IMR-90 (cell line): Measurements from ENCODE around the gene KIF9. TPM values are rescaled to one million over a fixed set of nuclear protein-coding genes. Genes with fewer than 3 reads are reported as not detected.

Source experiments
- ATAC-seq: fragments of 200-7000 bp; cut with Tn5 transposase; 2 replicates; pipeline ENCODE4 v1.9.1; 2020; ENCODE audit warnings: low read depth, mild to moderate bottlenecking, moderate library complexity
- BruUV-seq: library from RNA; stranded (reverse); fragments of 400-500 nt; replicated peaks from 2 replicates; lab custom pipeline; 2021; lab: Mats Ljungman, UMichigan
- CTCF ChIA-PET: fragments of 300-600 bp; formaldehyde crosslinking; extraction: SDS; loops from one replicate; lab custom pipeline; 2021; ENCODE audit warnings: antibody characterized with exemption; lab: Yijun Ruan, JAX
- POLR2A ChIA-PET: fragments of 300-600 bp; sonication (Branson Sonifier 250); formaldehyde crosslinking; loops from one replicate; lab custom pipeline; 2022; ENCODE audit warnings: antibody characterized with exemption; ENCODE audit not compliant: unreplicated experiment; lab: Charles Lee
- DNase-seq: peaks from one replicate; pipeline ENCODE4 v3.0.0; 2013
- H2AFZ ChIP-seq: replicated peaks from 2 replicates; pipeline ENCODE3; 2013; ENCODE audit warnings: low read length, mild to moderate bottlenecking; ENCODE audit not compliant: poor library complexity
- H2AK5ac ChIP-seq: 2 replicates; pipeline ENCODE4 v1.6.1; 2013; ENCODE audit warnings: low read depth, low read length, inconsistent platforms
- H2AK9ac ChIP-seq: replicated peaks from 2 replicates; pipeline ENCODE3; 2013; ENCODE audit warnings: mild to moderate bottlenecking, low read depth, low read length, moderate library complexity; ENCODE audit not compliant: poor library complexity
- H2BK120ac ChIP-seq: 2 replicates; pipeline ENCODE4 v1.6.1; 2013; ENCODE audit warnings: low read depth, low read length, inconsistent platforms
- H2BK15ac ChIP-seq: 3 replicates; pipeline ENCODE4 v1.6.1; 2013; ENCODE audit warnings: low read depth, low read length, inconsistent platforms
- H2BK20ac ChIP-seq: 2 replicates; pipeline ENCODE4 v1.6.1; 2013; ENCODE audit warnings: low read depth, mild to moderate bottlenecking, inconsistent platforms, low read length, moderate library complexity
- H2BK5ac ChIP-seq: 2 replicates; pipeline ENCODE4 v1.6.1; 2013; ENCODE audit warnings: mild to moderate bottlenecking, low read depth, low read length, inconsistent platforms; ENCODE audit not compliant: poor library complexity, severe bottlenecking
- H3K14ac ChIP-seq: replicated peaks from 2 replicates; pipeline ENCODE4 v1.6.1; 2013; ENCODE audit warnings: low read depth, low read length, inconsistent platforms
- H3K18ac ChIP-seq: 2 replicates; pipeline ENCODE4 v1.6.1; 2013; ENCODE audit warnings: low read depth, low read length, control low read depth
- H3K23ac ChIP-seq: 2 replicates; pipeline ENCODE4 v1.6.1; 2013; ENCODE audit warnings: low read depth, low read length, inconsistent platforms
- H3K27ac ChIP-seq: 2 replicates; pipeline ENCODE4 v1.5.1; 2013; ENCODE audit warnings: mild to moderate bottlenecking, control low read depth, low read length; ENCODE audit not compliant: insufficient read depth
- H3K27me3 ChIP-seq: 2 replicates; pipeline ENCODE4 v1.6.1; 2013; ENCODE audit warnings: low read length; ENCODE audit not compliant: control insufficient read depth, insufficient read depth
- H3K36me3 ChIP-seq: 2 replicates; pipeline ENCODE4 v1.6.1; 2013; ENCODE audit warnings: low read length, mixed read lengths; ENCODE audit not compliant: control insufficient read depth, insufficient read depth
- H3K4ac ChIP-seq: 2 replicates; pipeline ENCODE4 v1.6.1; 2013; ENCODE audit warnings: low read depth, low read length, inconsistent platforms
- H3K4me1 ChIP-seq: 2 replicates; pipeline ENCODE4 v1.6.1; 2013; ENCODE audit warnings: low read length, mixed read lengths; ENCODE audit not compliant: control insufficient read depth, insufficient read depth
- H3K4me2 ChIP-seq: 2 replicates; pipeline ENCODE4 v1.6.1; 2013; ENCODE audit warnings: low read depth, mild to moderate bottlenecking, control low read depth, low read length, moderate library complexity
- H3K4me3 ChIP-seq: 2 replicates; pipeline ENCODE4 v1.5.1; 2013; ENCODE audit warnings: low read depth, mild to moderate bottlenecking, control low read depth, low read length, moderate library complexity; ENCODE audit not compliant: insufficient read depth
- H3K56ac ChIP-seq: 2 replicates; pipeline ENCODE4 v1.6.1; 2013; ENCODE audit warnings: low read length, inconsistent platforms; ENCODE audit not compliant: insufficient read depth; ENCODE audit errors: extremely low read depth
- H3K79me1 ChIP-seq, 2 experiments: 2 replicates each; pipeline ENCODE4 v1.6.1; 2013; ENCODE audit warnings: low read length in 2 of 2, inconsistent platforms in 1 of 2, low read depth in 1 of 2
- H3K9ac ChIP-seq: 2 replicates; pipeline ENCODE4 v1.6.1; 2013; ENCODE audit warnings: low read depth, low read length, control low read depth
- H3K9me1 ChIP-seq: 2 replicates; pipeline ENCODE4 v1.6.1; 2013; ENCODE audit warnings: low read length, inconsistent platforms; ENCODE audit not compliant: insufficient read depth
- H3K9me3 ChIP-seq: 2 replicates; pipeline ENCODE4 v1.6.1; 2013; ENCODE audit warnings: low read length; ENCODE audit not compliant: control insufficient read depth, insufficient read depth
- H4K20me1 ChIP-seq: 2 replicates; pipeline ENCODE4 v1.6.1; 2013; ENCODE audit warnings: low read length, inconsistent platforms; ENCODE audit not compliant: insufficient read depth
- H4K5ac ChIP-seq: 2 replicates; pipeline ENCODE4 v1.6.1; 2013; ENCODE audit warnings: mild to moderate bottlenecking, low read depth, low read length, control low read depth
- H4K8ac ChIP-seq, 2 experiments: 2 replicates each; pipeline ENCODE4 v1.6.1; 2013; ENCODE audit warnings: low read depth in 2 of 2, low read length in 2 of 2, control low read depth in 1 of 2, inconsistent platforms in 1 of 2
- H4K91ac ChIP-seq: 2 replicates; pipeline ENCODE4 v1.6.1; 2013; ENCODE audit warnings: low read depth, low read length, inconsistent platforms; ENCODE audit not compliant: insufficient read depth
- CEBPB ChIP-seq: IDR thresholded peaks from 2 replicates; pipeline ENCODE4 v1.6.1; 2012; ENCODE audit warnings: low read depth, low read length, improper control_type of control experiment
- RAD21 ChIP-seq: IDR thresholded peaks from 2 replicates; pipeline ENCODE4 v1.6.1; 2012; ENCODE audit warnings: low read length, improper control_type of control experiment
- SMC3 ChIP-seq: fragments of 150-350 bp; IDR thresholded peaks from 2 replicates; pipeline ENCODE4 v1.6.1; 2016; ENCODE audit warnings: low read depth, mild to moderate bottlenecking, antibody characterized with exemption, low read length, moderate library complexity
- WGBS, 2 experiments: methylation state at CpG; one replicate each; pipeline versions ENCODE4 v1.1.5 to v1.1.7; 2013; ENCODE audit warnings: missing lambda C conversion rate in 2 of 2; ENCODE audit not compliant: insufficient read length in 1 of 2; ENCODE audit errors: extremely low coverage in 2 of 2; 5-methylcytosine and 5-hydroxymethylcytosine counted together
- dilution Hi-C: fragments of 300-500 bp; cut with HindIII; formaldehyde crosslinking; loops from one replicate; pipeline ENCODE4 v1.14.3; 2018; ENCODE audit warnings: low sequenced_read_pairs; ENCODE audit not compliant: unreplicated experiment
- in situ Hi-C: fragments of 300-500 bp; cut with MboI; formaldehyde crosslinking; loops from 3 replicates; pipeline ENCODE4 v1.14.3; 2019; ENCODE audit warnings: low sequenced_read_pairs, inconsistent platforms, mixed read lengths
- intact Hi-C: fragments of 100-400 bp; cut with micrococcal nuclease; formaldehyde crosslinking; loops from 2 replicates; pipeline ENCODE4 v1.10.0; 2022
- polyA plus RNA-seq, 3 experiments: library from polyadenylated mRNA; depleted of rRNA; stranded (reverse); fragments of >200 nt; gene quantifications; 2 replicates each; pipeline ENCODE4 v1.2.3, GENCODE V29; 2012; ENCODE audit warnings: low replicate concordance in 1 of 3
- total RNA-seq: library from RNA; depleted of rRNA; stranded (reverse); fragments of >200 nt; gene quantifications from 2 replicates; pipeline ENCODE4 v1.2.3, GENCODE V29; 2012
- TF ChIP-seq, protein P1 (sequence below): fragments of 150-350 bp; IDR thresholded peaks from 2 replicates; pipeline ENCODE4 v1.6.1; 2017; ENCODE audit warnings: mild to moderate bottlenecking, antibody characterized with exemption, low read length, low read depth
- TF ChIP-seq, protein P2 (sequence below): conservative IDR thresholded peaks from 2 replicates; pipeline ENCODE4 v1.5.1; 2012; ENCODE audit warnings: mild to moderate bottlenecking, low read depth, low read length, improper control_type of control experiment

Gene KIF9
- total and polyA plus RNA-seq, 2 of the 4 experiments (the other 2 are of a cell fraction), result 1.8 to 5.0 TPM

DNA sequence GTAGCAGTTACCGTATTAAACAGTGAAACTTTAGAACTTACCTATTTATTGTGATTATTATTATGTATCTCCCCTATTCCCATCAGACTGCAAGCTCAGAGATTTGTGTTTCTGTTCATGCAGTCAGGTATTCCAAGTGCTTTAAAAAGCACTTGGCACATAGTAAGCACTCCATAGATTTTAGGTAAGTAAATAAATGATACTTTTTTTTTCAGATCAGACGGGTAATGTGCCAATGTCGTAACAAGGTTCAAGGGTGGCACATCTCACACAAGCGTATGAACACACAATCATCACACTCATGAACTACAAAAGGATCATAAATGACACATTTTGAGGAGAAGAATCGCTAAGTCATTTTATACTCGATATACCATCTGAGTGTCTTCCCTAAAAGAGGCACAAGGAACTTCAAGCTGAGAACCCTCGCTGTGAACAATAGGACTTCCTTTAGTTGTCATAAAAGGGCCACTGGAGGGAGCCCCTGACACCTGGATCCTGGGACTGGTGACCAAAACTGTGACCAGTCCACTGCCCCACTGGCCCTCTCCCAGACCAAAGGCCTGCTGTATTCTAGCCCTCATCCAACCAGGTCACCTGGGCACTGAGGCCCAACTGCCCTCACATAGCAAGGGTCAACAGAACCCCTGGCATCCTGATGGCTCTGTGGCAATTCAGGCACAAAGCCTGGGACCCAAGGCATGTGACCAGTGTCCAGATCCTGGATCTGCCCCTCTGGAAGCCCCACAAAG lies 32.1 kb downstream of the KIF9 start:
- WGBS, 2 experiments, result 95% methylated on average over 3 of the region's 7 CpGs; no CpG with 5 or more reads in 1 of the 2 experiments
- Histone ChIP-seq H4K20me1 (no peaks in the 10 kb centered on the region; the same call in 1 of the 2 replicates), H4K5ac (no peak overlapping the region), H3K23ac (no peak overlapping the region), H3K27me3 (peaks cover 5% of the 10 kb centered on the region), H3K4ac (no peak overlapping the region), H3K4me2 (no peak overlapping the region), H3K36me3 (no peaks in the 10 kb centered on the region), H2BK20ac (no peak overlapping the region), H2BK5ac (no peak overlapping the region), H3K4me1 (no peaks in the 10 kb centered on the region), H3K56ac (no peak overlapping the region), H3K4me3 (no peak overlapping the region), H2AK5ac (0 out of 2 replicates have a peak overlapping the region, but pooled peaks have one; percentile 25), H3K9me1 (no peaks in the 10 kb centered on the region), H2BK15ac (no peak overlapping the region), H4K8ac (no peak overlapping the region), H3K79me1 (no peaks in the 10 kb centered on the region), H2AFZ (peak overlapping the region; percentile 44), H2BK120ac (no peak overlapping the region), H3K9ac (no peak overlapping the region), H2AK9ac (no peak overlapping the region), H3K9me3 (no peaks in the 10 kb centered on the region), H3K18ac (no peak overlapping the region), H3K27ac (no peak overlapping the region), H3K14ac (no peak overlapping the region), H4K91ac (no peak overlapping the region)
- TF ChIP-seq RAD21 (peak; percentile 47), CEBPB (no peak), SMC3 (peak; percentile 35)
- TF ChIP-seq, protein P1, sequence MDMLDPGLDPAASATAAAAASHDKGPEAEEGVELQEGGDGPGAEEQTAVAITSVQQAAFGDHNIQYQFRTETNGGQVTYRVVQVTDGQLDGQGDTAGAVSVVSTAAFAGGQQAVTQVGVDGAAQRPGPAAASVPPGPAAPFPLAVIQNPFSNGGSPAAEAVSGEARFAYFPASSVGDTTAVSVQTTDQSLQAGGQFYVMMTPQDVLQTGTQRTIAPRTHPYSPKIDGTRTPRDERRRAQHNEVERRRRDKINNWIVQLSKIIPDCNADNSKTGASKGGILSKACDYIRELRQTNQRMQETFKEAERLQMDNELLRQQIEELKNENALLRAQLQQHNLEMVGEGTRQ, result no peak
- TF ChIP-seq, protein P2, sequence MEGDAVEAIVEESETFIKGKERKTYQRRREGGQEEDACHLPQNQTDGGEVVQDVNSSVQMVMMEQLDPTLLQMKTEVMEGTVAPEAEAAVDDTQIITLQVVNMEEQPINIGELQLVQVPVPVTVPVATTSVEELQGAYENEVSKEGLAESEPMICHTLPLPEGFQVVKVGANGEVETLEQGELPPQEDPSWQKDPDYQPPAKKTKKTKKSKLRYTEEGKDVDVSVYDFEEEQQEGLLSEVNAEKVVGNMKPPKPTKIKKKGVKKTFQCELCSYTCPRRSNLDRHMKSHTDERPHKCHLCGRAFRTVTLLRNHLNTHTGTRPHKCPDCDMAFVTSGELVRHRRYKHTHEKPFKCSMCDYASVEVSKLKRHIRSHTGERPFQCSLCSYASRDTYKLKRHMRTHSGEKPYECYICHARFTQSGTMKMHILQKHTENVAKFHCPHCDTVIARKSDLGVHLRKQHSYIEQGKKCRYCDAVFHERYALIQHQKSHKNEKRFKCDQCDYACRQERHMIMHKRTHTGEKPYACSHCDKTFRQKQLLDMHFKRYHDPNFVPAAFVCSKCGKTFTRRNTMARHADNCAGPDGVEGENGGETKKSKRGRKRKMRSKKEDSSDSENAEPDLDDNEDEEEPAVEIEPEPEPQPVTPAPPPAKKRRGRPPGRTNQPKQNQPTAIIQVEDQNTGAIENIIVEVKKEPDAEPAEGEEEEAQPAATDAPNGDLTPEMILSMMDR, result peak; percentile 42
- ChIA-PET CTCF (interaction anchor here (0.6 to 1.2 kb wide), 3 partner anchors 13 to 74 kb away, joined by 4 to 13 read pairs (median 4); no protein-coding TSS in a partner anchor), POLR2A (no interaction called here)
- peak; percentile 73 for ATAC-seq
- dilution Hi-C loops, result no loop called here
- peak; percentile 23 for DNase-seq
- BruUV-seq, result no TSS peak
- intact Hi-C loops, result loop anchor here (1.0 kb wide), 1 partner anchor 215 kb away; no protein-coding TSS in a partner anchor
- in situ Hi-C loops, result no loop called here
